GM12891 (cell line): ENCODE measurements around the gene GRIN2D.

Source experiments
- POLR2A ChIP-seq: IDR thresholded peaks from 2 replicates; pipeline ENCODE4 v1.6.1; 2011; ENCODE audit warnings: low read depth, low read length, control low read depth
- POLR2AphosphoS5 ChIP-seq: IDR thresholded peaks from 2 replicates; pipeline ENCODE4 v1.6.1; 2011; ENCODE audit warnings: low read depth, low read length, control low read depth
- SPI1 ChIP-seq: IDR thresholded peaks from 2 replicates; pipeline ENCODE4 v1.6.1; 2011; ENCODE audit warnings: low read depth, low read length, control low read depth
- TAF1 ChIP-seq: IDR thresholded peaks from 2 replicates; pipeline ENCODE4 v1.6.1; 2011; ENCODE audit warnings: low read depth, low read length, control low read depth

DNA sequence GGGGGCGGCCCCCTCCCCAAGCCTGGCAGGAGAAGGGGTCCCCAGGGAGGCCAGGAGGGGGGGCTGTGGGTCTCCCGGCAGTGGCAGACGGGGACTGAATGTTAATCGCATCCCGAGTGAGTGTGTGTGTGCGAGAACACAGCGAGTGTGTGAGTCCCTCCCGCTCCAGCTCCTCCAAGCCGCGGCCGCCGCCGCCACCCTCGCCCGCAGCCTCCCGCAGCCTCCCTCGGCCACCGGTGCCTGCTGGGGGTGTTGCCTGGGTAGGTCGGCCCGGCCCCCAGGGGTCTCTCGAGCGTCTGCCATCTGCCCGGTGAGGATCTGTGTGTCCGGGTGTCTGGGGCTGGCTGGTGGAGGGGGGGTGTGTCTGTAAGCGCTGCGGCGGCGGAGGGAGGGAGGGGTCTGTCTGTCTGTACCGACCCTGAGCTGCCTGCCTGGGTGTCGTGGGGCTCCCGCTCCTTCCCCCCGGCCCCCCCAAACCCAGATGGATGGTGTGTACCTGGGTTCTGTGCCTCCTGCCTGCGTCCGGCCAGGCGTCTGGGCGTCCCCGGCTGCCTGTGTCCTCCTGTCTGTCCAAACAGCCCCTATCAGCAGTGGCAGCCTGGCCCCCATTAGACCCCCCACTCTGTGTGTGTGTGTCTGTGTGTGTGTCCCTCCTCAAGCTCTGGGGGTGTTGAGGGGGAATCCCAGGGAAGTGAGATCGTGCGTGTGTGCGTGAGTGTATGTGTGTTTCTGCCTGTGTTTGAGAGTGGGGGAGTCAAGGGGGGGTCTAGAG is at the start of gene GRIN2D:
- TF ChIP-seq POLR2AphosphoS5 (no peak), POLR2A (no peak), TAF1 (no peak), SPI1 (no peak)
